Aorta (tissue), 5 donors: ENCODE data around the gene AKT1. TPM values are rescaled to one million over a fixed set of nuclear protein-coding genes. Genes with fewer than 3 reads are reported as not detected.

Experiments
- ATAC-seq: fragments of 200-7000 bp; cut with Tn5 transposase; one replicate; pipeline ENCODE4 v1.9.1; 2022; ENCODE audit warnings: moderate library complexity; ENCODE audit not compliant: low FRiP score
- DNase-seq, 2 donors: peaks; one replicate each; pipeline ENCODE4 v3.0.0-alpha.2; 2020
- H3K27ac ChIP-seq, 2 donors: one replicate each; pipeline ENCODE4 v1.5.1; 2013; ENCODE audit warnings: low read length in 2 of 2, mild to moderate bottlenecking in 2 of 2, moderate library complexity in 2 of 2, control low read depth in 1 of 2, inconsistent platforms in 1 of 2, low read depth in 1 of 2
- H3K27me3 ChIP-seq, 2 donors: one replicate each; pipeline ENCODE4 v1.6.1; 2013; ENCODE audit warnings: control low read depth in 1 of 2, low read length in 1 of 2, mild to moderate bottlenecking in 1 of 2, moderate library complexity in 1 of 2; ENCODE audit not compliant: insufficient read depth in 2 of 2, control insufficient read depth in 1 of 2
- H3K36me3 ChIP-seq, 2 donors: one replicate each; pipeline ENCODE4 v1.6.1; 2013; ENCODE audit warnings: control low read depth in 1 of 2, low read length in 1 of 2, mild to moderate bottlenecking in 1 of 2; ENCODE audit not compliant: insufficient read depth in 2 of 2, control insufficient read depth in 1 of 2
- H3K4me1 ChIP-seq, 2 donors: one replicate each; pipeline ENCODE4 v1.6.1; 2013; ENCODE audit warnings: low read length in 2 of 2, control low read depth in 1 of 2, mild to moderate bottlenecking in 1 of 2, moderate library complexity in 1 of 2; ENCODE audit not compliant: insufficient read depth in 2 of 2, control insufficient read depth in 1 of 2
- H3K4me3 ChIP-seq, 2 donors: one replicate each; pipeline ENCODE4 v1.5.1; 2013; ENCODE audit warnings: low read length in 2 of 2, control low read depth in 1 of 2, mild to moderate bottlenecking in 1 of 2
- H3K9me3 ChIP-seq: one replicate; pipeline ENCODE4 v1.6.1; 2013; ENCODE audit warnings: mild to moderate bottlenecking, low read length; ENCODE audit not compliant: control insufficient read depth
- WGBS, 2 donors: extraction: QIAGEN DNeasy Blood & Tissue Kit; methylation state at CpG; one replicate each; pipeline ENCODE4 v1.1.7; 2013; 5-methylcytosine and 5-hydroxymethylcytosine counted together
- intact Hi-C, 2 donors: fragments of 100-400 bp; cut with DNase I; formaldehyde crosslinking; loops; one replicate each; pipeline versions ENCODE4 v1.14.2 to v1.15.0; 2022
- polyA plus RNA-seq, 2 donors: library from polyadenylated mRNA; stranded (reverse); fragments of 200-250 nt; gene quantifications; one replicate each; pipeline ENCODE4 v1.2.3, GENCODE V29; 2013
- total RNA-seq, 2 donors: library from RNA; stranded (reverse); fragmentation: NEBNext Ultra II Directional; extraction: Animal tissue kit (Norgen Biotek cat#: 25700); gene quantifications; one replicate each; pipeline ENCODE4 v1.2.1, GENCODE V29; 2021
- donor health status: healthy with polysubstance abuse.
- donor health status: Bipolar disorder and iron deficiency.
- donor health status: DM: no; HTN: no; CAD: no.
- donor health status: DM: no; HTN: no; CAD: no.
- donor health status: DM: yes; HTN: yes; CAD: no.

The AKT1 gene
- total and polyA plus RNA-seq, 4 donors = 93.2 to 154 (median 121) TPM

GRCh38 chr14:104797115-104798044 lies 1.8 kb upstream of the AKT1 start:
- Histone ChIP-seq H3K4me3 (no peak overlapping the region), H3K4me1 (peaks cover 0 to 7% of the 10 kb centered on the region in 2 donors), H3K27me3 (no peaks in the 10 kb centered on the region), H3K36me3 (no peaks in the 10 kb centered on the region), H3K9me3 (no peaks in the 10 kb centered on the region), H3K27ac (no peak overlapping the region)
- ATAC-seq = no peak
- WGBS, 2 donors = 54 to 64% methylated on average over 18 of the region's 18 CpGs
- intact Hi-C loops = no loop called here
- DNase-seq = no peak

- 74 to 77% methylated on average over 6 of the region's 6 CpGs for WGBS, 2 donors
- intact Hi-C loops = no loop called here
- ATAC-seq = no peak
- H3K27ac ChIP-seq = no peak overlapping the region
- H3K4me3 ChIP-seq = no peak overlapping the region
- peaks cover 0 to 7% of the 10 kb centered on the region in 2 donors for H3K4me1 ChIP-seq
- no peaks in the 10 kb centered on the region for H3K27me3 ChIP-seq
- no peaks in the 10 kb centered on the region for H3K36me3 ChIP-seq
- no peaks in the 10 kb centered on the region for H3K9me3 ChIP-seq
- DNase-seq = no peak
Observed at GRCh38 chr14:104796687-104797081, 1.1 kb upstream of the AKT1 start.

- peak; percentile 74 to 91 for DNase-seq
- H3K4me3 ChIP-seq = peak overlapping the region; percentile 23 to 78
- H3K27me3 ChIP-seq = no peaks in the 10 kb centered on the region
- H3K9me3 ChIP-seq = no peaks in the 10 kb centered on the region
- intact Hi-C loops = loop anchor here in 1 of 2 donors (1.0 kb wide), 1 partner anchor 29 kb away; no protein-coding TSS in a partner anchor
- H3K36me3 ChIP-seq = no peaks in the 10 kb centered on the region
- H3K27ac ChIP-seq = peak overlapping the region in 1 of 2 donors; percentile 43
- 12 to 37% methylated on average over 17 to 55 of the region's 55 CpGs for WGBS, 2 donors
- peak; percentile 58 for ATAC-seq
- H3K4me1 ChIP-seq = peaks cover 0 to 7% of the 10 kb centered on the region in 2 donors
Observed at GRCh38 chr14:104795781-104796686, 486 bp upstream of the AKT1 start.

- Histone ChIP-seq H3K9me3 (no peaks in the 10 kb centered on the region), H3K27me3 (no peaks in the 10 kb centered on the region), H3K4me1 (peaks cover 0 to 7% of the 10 kb centered on the region in 2 donors), H3K4me3 (peak overlapping the region; percentile 78 to 89), H3K36me3 (no peaks in the 10 kb centered on the region), H3K27ac (no peak overlapping the region)
- DNase-seq = no peak
- ATAC-seq = no peak
- intact Hi-C loops = no loop called here
- 1 to 6% methylated on average over 16 of the region's 16 CpGs for WGBS, 2 donors
Observed at GRCh38 chr14:104794631-104794992, 936 bp downstream of the AKT1 start.

GRCh38 chr14:104794099-104794498 lies 1.4 kb downstream of the AKT1 start:
- H3K4me3 ChIP-seq = no peak overlapping the region
- 1 to 3% methylated on average over 15 of the region's 15 CpGs for WGBS, 2 donors
- peaks cover 0 to 7% of the 10 kb centered on the region in 2 donors for H3K4me1 ChIP-seq
- intact Hi-C loops = no loop called here
- no peaks in the 10 kb centered on the region for H3K9me3 ChIP-seq
- no peaks in the 10 kb centered on the region for H3K27me3 ChIP-seq
- H3K36me3 ChIP-seq = no peaks in the 10 kb centered on the region
- DNase-seq = peak in 1 of 2 donors; percentile 88
- no peak overlapping the region for H3K27ac ChIP-seq
- ATAC-seq = no peak

- Histone ChIP-seq H3K4me1 (peaks cover 0 to 7% of the 10 kb centered on the region in 2 donors), H3K27me3 (no peaks in the 10 kb centered on the region), H3K27ac (no peak overlapping the region), H3K4me3 (no peak overlapping the region), H3K9me3 (no peaks in the 10 kb centered on the region), H3K36me3 (no peaks in the 10 kb centered on the region)
- DNase-seq = no peak
- WGBS, 2 donors = 73 to 81% methylated on average over 2 of the region's 2 CpGs
- intact Hi-C loops = no loop called here
- no peak for ATAC-seq
Observed at GRCh38 chr14:104793703-104793959, 1.9 kb downstream of the AKT1 start.

- Histone ChIP-seq H3K36me3 (no peaks in the 10 kb centered on the region), H3K4me3 (no peak overlapping the region), H3K27ac (no peak overlapping the region), H3K4me1 (peaks cover 0 to 7% of the 10 kb centered on the region in 2 donors), H3K27me3 (no peaks in the 10 kb centered on the region), H3K9me3 (no peaks in the 10 kb centered on the region)
- intact Hi-C loops = no loop called here
- DNase-seq (no peak), ATAC-seq (no peak)
- WGBS, 2 donors = 73 to 76% methylated on average over 16 of the region's 16 CpGs
Observed at GRCh38 chr14:104792945-104793702, 2.4 kb downstream of the AKT1 start.

- no peaks in the 10 kb centered on the region for H3K36me3 ChIP-seq
- peaks cover 0 to 7% of the 10 kb centered on the region in 2 donors for H3K4me1 ChIP-seq
- H3K27ac ChIP-seq = no peak overlapping the region
- no peaks in the 10 kb centered on the region for H3K9me3 ChIP-seq
- WGBS, 2 donors = 21% methylated on average over 24 to 25 of the region's 25 CpGs
- DNase-seq (peak in 1 of 2 donors; percentile 76), ATAC-seq (peak; percentile 62)
- no peaks in the 10 kb centered on the region for H3K27me3 ChIP-seq
- intact Hi-C loops = no loop called here
- no peak overlapping the region for H3K4me3 ChIP-seq
Observed at GRCh38 chr14:104792101-104792884, 3.3 kb downstream of the AKT1 start.
